ENCODE measurements around the gene GALNT5. TPM values are rescaled to one million over a fixed set of nuclear protein-coding genes. Genes with fewer than 3 reads are reported as not detected.

GALNT5 gene
- total RNA-seq, 1 experiment from 2014 or later = not detected

GRCh38 chr2:157254041-157254440 is 3.5 kb upstream of the GALNT5 start:
- ChIA-PET POLR2A (ENCODE audit: low non-redundant PET) (no interaction called here), CTCF (no interaction called here)
- H3K36me3 ChIP-seq (ENCODE audit: insufficient read depth, low read length, poor library complexity, severe bottlenecking) = no peaks in the 10 kb centered on the region
- no peaks in the 10 kb centered on the region for H3K9me3 ChIP-seq (ENCODE audit: low read depth, low read length, poor library complexity, severe bottlenecking)
- H3K4me1 ChIP-seq (ENCODE audit: insufficient read depth, low read length, poor library complexity, severe bottlenecking) = no peaks in the 10 kb centered on the region
- TF ChIP-seq CTCF (conservative IDR thresholded peaks at IDR 0.05; ENCODE audit: low read depth, low read length) (no peak), EZH2 (IDR thresholded peaks at IDR 0.05; ENCODE audit: borderline replicate concordance, low read depth, low read length, poor library complexity, severe bottlenecking) (no peak)
- no TSS peak for BruUV-seq (replicated peaks)
- H3K27me3 ChIP-seq (replicated peaks; ENCODE audit: insufficient read depth, low read depth, low read length, poor library complexity) = no peaks in the 10 kb centered on the region
- no peak for DNase-seq (ENCODE audit: low spot score)
- H3K4me3 ChIP-seq (ENCODE audit: low read depth, low read length, poor library complexity, severe bottlenecking) = no peak overlapping the region
- no peak overlapping the region for H3K27ac ChIP-seq (ENCODE audit: low read depth, low read length, poor library complexity, severe bottlenecking)
- intact Hi-C loops (cut with micrococcal nuclease; ENCODE audit: unreplicated experiment) = no loop called here

- BruUV-seq (replicated peaks) = no TSS peak
- Histone ChIP-seq H3K27ac (ENCODE audit: low read depth, low read length, poor library complexity, severe bottlenecking) (no peak overlapping the region), H3K4me3 (ENCODE audit: low read depth, low read length, poor library complexity, severe bottlenecking) (no peak overlapping the region), H3K9me3 (ENCODE audit: low read depth, low read length, poor library complexity, severe bottlenecking) (no peaks in the 10 kb centered on the region), H3K36me3 (ENCODE audit: insufficient read depth, low read length, poor library complexity, severe bottlenecking) (no peaks in the 10 kb centered on the region), H3K4me1 (ENCODE audit: insufficient read depth, low read length, poor library complexity, severe bottlenecking) (no peaks in the 10 kb centered on the region), H3K27me3 (replicated peaks; ENCODE audit: insufficient read depth, low read depth, low read length, poor library complexity) (no peaks in the 10 kb centered on the region)
- intact Hi-C loops (cut with micrococcal nuclease; ENCODE audit: unreplicated experiment) = no loop called here
- TF ChIP-seq CTCF (conservative IDR thresholded peaks at IDR 0.05; ENCODE audit: low read depth, low read length) (no peak), EZH2 (IDR thresholded peaks at IDR 0.05; ENCODE audit: borderline replicate concordance, low read depth, low read length, poor library complexity, severe bottlenecking) (no peak)
- ChIA-PET POLR2A (ENCODE audit: low non-redundant PET) (no interaction called here), CTCF (no interaction called here)
- DNase-seq (ENCODE audit: low spot score) = no peak
Observed at GRCh38 chr2:157255746-157256145, 1.8 kb upstream of the GALNT5 start.

GRCh38 chr2:157256626-157257025 is 879 bp upstream of the GALNT5 start:
- CTCF ChIA-PET = no interaction called here
- Histone ChIP-seq H3K4me3 (ENCODE audit: low read depth, low read length, poor library complexity, severe bottlenecking) (no peak overlapping the region), H3K4me1 (ENCODE audit: insufficient read depth, low read length, poor library complexity, severe bottlenecking) (no peaks in the 10 kb centered on the region), H3K9me3 (ENCODE audit: low read depth, low read length, poor library complexity, severe bottlenecking) (no peaks in the 10 kb centered on the region), H3K36me3 (ENCODE audit: insufficient read depth, low read length, poor library complexity, severe bottlenecking) (no peaks in the 10 kb centered on the region), H3K27ac (ENCODE audit: low read depth, low read length, poor library complexity, severe bottlenecking) (no peak overlapping the region), H3K27me3 (replicated peaks; ENCODE audit: insufficient read depth, low read depth, low read length, poor library complexity) (no peaks in the 10 kb centered on the region)
- BruUV-seq (replicated peaks) = no TSS peak
- intact Hi-C loops (cut with micrococcal nuclease; ENCODE audit: unreplicated experiment) = no loop called here
- TF ChIP-seq EZH2 (IDR thresholded peaks at IDR 0.05; ENCODE audit: borderline replicate concordance, low read depth, low read length, poor library complexity, severe bottlenecking) (no peak), CTCF (conservative IDR thresholded peaks at IDR 0.05; ENCODE audit: low read depth, low read length) (no peak)
- DNase-seq (ENCODE audit: low spot score) = no peak
- POLR2A ChIA-PET (ENCODE audit: low non-redundant PET) = no interaction called here

Data from A673 (cell line).